ENCODE data around the gene TNFSF8.

TNFSF8 gene

DNA sequence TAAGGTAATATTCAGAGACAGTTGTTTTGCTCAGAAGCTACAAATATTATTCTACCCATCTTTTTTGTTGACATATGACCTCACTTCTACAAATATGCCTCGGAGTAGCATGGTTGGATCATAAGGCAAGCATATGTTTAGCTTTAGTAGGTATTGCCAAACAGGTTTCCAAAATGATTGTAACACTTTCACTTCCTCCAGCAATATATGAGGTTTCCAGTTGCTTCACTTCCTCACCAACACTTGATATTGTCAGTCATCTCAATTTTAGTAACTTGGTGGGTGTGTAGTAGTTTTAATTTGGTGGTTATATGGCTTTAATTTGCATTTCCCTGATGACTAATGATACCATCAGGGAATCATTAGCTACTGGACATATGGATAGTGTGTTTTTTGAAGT is 46.7 kb downstream of the TNFSF8 start:
- ATAC-seq (ENCODE audit: insufficient read depth, low read depth) (no peak), DNase-seq (no peak)
- no peak overlapping the region for H3K4me3 ChIP-seq (ENCODE audit: low read depth in 1 of 2, low read length in 2 of 2)
- H3K27me3 ChIP-seq (ENCODE audit: insufficient read depth, low read length, poor library complexity), result no peaks in the 10 kb centered on the region
- no peak for TF ChIP-seq EZH2 (IDR thresholded peaks at IDR 0.05; ENCODE audit: borderline replicate concordance, low read depth, low read length, severe bottlenecking)
- TF ChIP-seq, protein P1, sequence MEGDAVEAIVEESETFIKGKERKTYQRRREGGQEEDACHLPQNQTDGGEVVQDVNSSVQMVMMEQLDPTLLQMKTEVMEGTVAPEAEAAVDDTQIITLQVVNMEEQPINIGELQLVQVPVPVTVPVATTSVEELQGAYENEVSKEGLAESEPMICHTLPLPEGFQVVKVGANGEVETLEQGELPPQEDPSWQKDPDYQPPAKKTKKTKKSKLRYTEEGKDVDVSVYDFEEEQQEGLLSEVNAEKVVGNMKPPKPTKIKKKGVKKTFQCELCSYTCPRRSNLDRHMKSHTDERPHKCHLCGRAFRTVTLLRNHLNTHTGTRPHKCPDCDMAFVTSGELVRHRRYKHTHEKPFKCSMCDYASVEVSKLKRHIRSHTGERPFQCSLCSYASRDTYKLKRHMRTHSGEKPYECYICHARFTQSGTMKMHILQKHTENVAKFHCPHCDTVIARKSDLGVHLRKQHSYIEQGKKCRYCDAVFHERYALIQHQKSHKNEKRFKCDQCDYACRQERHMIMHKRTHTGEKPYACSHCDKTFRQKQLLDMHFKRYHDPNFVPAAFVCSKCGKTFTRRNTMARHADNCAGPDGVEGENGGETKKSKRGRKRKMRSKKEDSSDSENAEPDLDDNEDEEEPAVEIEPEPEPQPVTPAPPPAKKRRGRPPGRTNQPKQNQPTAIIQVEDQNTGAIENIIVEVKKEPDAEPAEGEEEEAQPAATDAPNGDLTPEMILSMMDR (IDR thresholded peaks at IDR 0.05; ENCODE audit: borderline replicate concordance, extremely low read depth, low read length, poor library complexity, severe bottlenecking), result no peak
- H3K4me1 ChIP-seq (ENCODE audit: insufficient read depth, low read length), result peaks cover 9% of the 10 kb centered on the region
- H3K79me2 ChIP-seq (ENCODE audit: insufficient read depth, low read length), result no peaks in the 10 kb centered on the region
- H2AFZ ChIP-seq (ENCODE audit: low read depth, low read length), result no peak overlapping the region
- H3K27ac ChIP-seq (ENCODE audit: low read length), result no peak overlapping the region
- no peak overlapping the region for H3K4me2 ChIP-seq (ENCODE audit: insufficient read depth, low read length)
- H3K9ac ChIP-seq (ENCODE audit: low read depth, low read length), result no peak overlapping the region
- H4K20me1 ChIP-seq (ENCODE audit: insufficient read depth, low read length), result no peaks in the 10 kb centered on the region
- H3K36me3 ChIP-seq (ENCODE audit: insufficient read depth, low read length), result no peaks in the 10 kb centered on the region
- peaks cover 3% of the 10 kb centered on the region for H3K9me3 ChIP-seq (ENCODE audit: insufficient read depth, low read length, severe bottlenecking)

DNA sequence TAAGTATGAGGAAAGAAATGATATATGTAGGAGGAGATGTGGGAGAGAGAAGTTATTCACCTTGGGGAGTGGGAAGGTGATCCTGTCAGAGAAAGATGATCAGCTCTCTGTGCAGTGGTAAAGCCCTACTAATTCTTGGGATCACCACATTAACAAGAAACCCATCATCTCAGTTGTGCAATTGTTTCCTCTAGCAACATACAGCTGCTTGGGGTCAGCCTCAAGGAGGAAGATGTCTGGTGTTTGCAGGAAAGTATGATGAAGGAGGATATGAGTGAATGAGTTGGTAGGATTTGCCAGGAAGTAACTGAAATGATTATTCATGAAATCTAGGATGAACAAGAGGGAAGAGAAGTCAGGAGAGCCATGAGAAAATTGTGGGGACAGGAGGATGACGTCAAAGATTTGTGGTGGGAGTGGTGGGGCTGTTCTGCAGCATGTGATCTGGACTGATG is 50.1 kb downstream of the TNFSF8 start:
- Histone ChIP-seq H3K4me2 (ENCODE audit: insufficient read depth, low read length) (no peak overlapping the region), H3K9ac (ENCODE audit: low read depth, low read length) (no peak overlapping the region), H3K79me2 (ENCODE audit: insufficient read depth, low read length) (no peaks in the 10 kb centered on the region), H2AFZ (ENCODE audit: low read depth, low read length) (no peak overlapping the region), H3K36me3 (ENCODE audit: insufficient read depth, low read length) (no peaks in the 10 kb centered on the region), H3K27ac (ENCODE audit: low read length) (0 out of 2 replicates have a peak overlapping the region, but pooled peaks have one; percentile 1), H3K27me3 (ENCODE audit: insufficient read depth, low read length, poor library complexity) (no peaks in the 10 kb centered on the region), H3K9me3 (ENCODE audit: insufficient read depth, low read length, severe bottlenecking) (peaks cover 12% of the 10 kb centered on the region), H4K20me1 (ENCODE audit: insufficient read depth, low read length) (no peaks in the 10 kb centered on the region), H3K4me3 (ENCODE audit: low read depth in 1 of 2, low read length in 2 of 2) (no peak overlapping the region), H3K4me1 (ENCODE audit: insufficient read depth, low read length) (no peaks in the 10 kb centered on the region)
- ATAC-seq (ENCODE audit: insufficient read depth, low read depth), result no peak
- TF ChIP-seq, protein P1 (IDR thresholded peaks at IDR 0.05; ENCODE audit: borderline replicate concordance, extremely low read depth, low read length, poor library complexity, severe bottlenecking), result no peak
- TF ChIP-seq EZH2 (IDR thresholded peaks at IDR 0.05; ENCODE audit: borderline replicate concordance, low read depth, low read length, severe bottlenecking), result no peak
- no peak for DNase-seq

DNA sequence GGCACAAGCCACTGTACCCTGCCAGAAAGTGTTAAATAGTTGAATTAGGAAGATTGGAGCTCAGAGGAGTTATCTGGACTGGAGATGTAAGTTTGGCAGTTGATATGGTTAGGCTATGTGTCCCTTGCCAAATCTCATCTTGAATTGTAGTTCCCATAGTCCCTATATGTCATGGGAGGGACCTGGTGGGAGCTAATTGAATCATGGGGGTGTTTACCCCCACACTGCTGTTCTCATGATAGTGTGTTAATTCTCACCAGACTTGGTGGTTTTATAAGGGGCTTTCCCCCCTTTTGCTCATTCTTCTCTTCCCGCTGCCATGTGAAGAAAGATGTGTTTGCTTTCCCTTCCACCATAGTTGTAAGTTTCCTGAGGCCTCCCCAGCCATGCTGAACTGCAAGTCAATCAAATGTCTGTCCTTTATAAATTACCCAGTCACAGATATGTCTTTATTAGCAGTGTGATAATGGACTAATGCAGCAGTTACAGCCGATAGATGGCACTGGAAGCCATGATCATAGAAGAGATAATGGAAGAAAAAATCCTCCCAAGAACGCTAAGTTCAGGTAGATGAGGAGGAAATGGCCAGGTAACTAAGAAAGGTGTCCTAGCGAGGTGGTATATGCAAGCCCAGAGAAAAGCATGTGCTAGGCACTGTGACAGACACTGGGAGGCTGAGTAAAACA is 51.4 kb downstream of the TNFSF8 start:
- H3K79me2 ChIP-seq (ENCODE audit: insufficient read depth, low read length), result no peaks in the 10 kb centered on the region
- peaks cover 12% of the 10 kb centered on the region for H3K9me3 ChIP-seq (ENCODE audit: insufficient read depth, low read length, severe bottlenecking)
- H3K27ac ChIP-seq (ENCODE audit: low read length), result no peak overlapping the region
- H3K36me3 ChIP-seq (ENCODE audit: insufficient read depth, low read length), result no peaks in the 10 kb centered on the region
- H4K20me1 ChIP-seq (ENCODE audit: insufficient read depth, low read length), result no peaks in the 10 kb centered on the region
- H3K4me1 ChIP-seq (ENCODE audit: insufficient read depth, low read length), result no peaks in the 10 kb centered on the region
- H3K27me3 ChIP-seq (ENCODE audit: insufficient read depth, low read length, poor library complexity), result no peaks in the 10 kb centered on the region
- no peak overlapping the region for H3K4me2 ChIP-seq (ENCODE audit: insufficient read depth, low read length)
- TF ChIP-seq, protein P1 (IDR thresholded peaks at IDR 0.05; ENCODE audit: borderline replicate concordance, extremely low read depth, low read length, poor library complexity, severe bottlenecking), result no peak
- no peak for TF ChIP-seq EZH2 (IDR thresholded peaks at IDR 0.05; ENCODE audit: borderline replicate concordance, low read depth, low read length, severe bottlenecking)
- no peak overlapping the region for H2AFZ ChIP-seq (ENCODE audit: low read depth, low read length)
- H3K4me3 ChIP-seq (ENCODE audit: low read depth in 1 of 2, low read length in 2 of 2), result no peak overlapping the region
- no peak for ATAC-seq (ENCODE audit: insufficient read depth, low read depth)
- H3K9ac ChIP-seq (ENCODE audit: low read depth, low read length), result no peak overlapping the region
- no peak for DNase-seq

All from DND-41 (cell line).